ENCODE data around the gene MTERF1.

Gene MTERF1

DNA sequence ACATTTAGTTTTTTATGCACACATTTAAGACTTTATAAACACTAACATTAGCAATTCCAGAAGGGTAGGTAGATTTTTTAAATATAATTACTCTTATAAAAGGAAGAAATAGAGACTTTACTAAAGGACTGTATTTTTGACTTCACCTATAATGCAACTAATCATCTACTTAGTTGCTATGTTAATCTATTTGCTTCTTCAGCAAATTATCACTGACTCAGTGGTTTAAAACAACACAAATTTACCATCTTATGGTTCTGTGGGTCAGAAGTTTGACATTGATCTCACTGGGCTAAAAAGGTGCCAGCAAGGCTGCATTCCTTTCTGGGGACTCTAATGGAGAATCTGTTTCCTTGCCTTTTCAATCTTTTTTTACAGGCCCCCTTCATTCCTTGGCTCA lies 7.6 kb downstream of the MTERF1 start:
- Histone ChIP-seq H4K91ac (ENCODE audit: low read length) (no peak overlapping the region), H3K36me3 (ENCODE audit: control insufficient read depth in 1 of 2, insufficient read depth in 2 of 2, low read depth in 1 of 2, low read length in 2 of 2) (peaks cover 4 to 53% of the 10 kb centered on the region in 2 experiments), H3K79me1 (replicated peaks; ENCODE audit: low read length, poor library complexity, severe bottlenecking) (peaks cover 22% of the 10 kb centered on the region), H3K4me2 (ENCODE audit: low read length, poor library complexity, severe bottlenecking) (no peak overlapping the region), H3K9ac (ENCODE audit: low read length) (no peak overlapping the region), H4K8ac (ENCODE audit: low read length) (no peak overlapping the region), H2BK12ac (ENCODE audit: low read length in 2 of 2) (no peak overlapping the region), H3K23ac (ENCODE audit: low read length in 2 of 2) (no peak overlapping the region), H2AFZ (ENCODE audit: low read depth, low read length) (no peak overlapping the region), H2BK5ac (ENCODE audit: low read depth, low read length, poor library complexity, severe bottlenecking) (no peak overlapping the region), H3K4me3 (ENCODE audit: insufficient read depth in 1 of 2, low read depth in 1 of 2, low read length in 2 of 2) (no peak overlapping the region), H2AK5ac (ENCODE audit: low read length, severe bottlenecking) (no peak overlapping the region), H3K27me3 (ENCODE audit: control insufficient read depth in 1 of 2, insufficient read depth in 1 of 2, low read length in 2 of 2) (no peaks in the 10 kb centered on the region), H3K9me3 (ENCODE audit: control insufficient read depth, low read length) (no peaks in the 10 kb centered on the region), H2BK120ac (ENCODE audit: low read depth, low read length) (no peak overlapping the region), H3K18ac (ENCODE audit: low read depth in 1 of 2, low read length in 2 of 2) (no peak overlapping the region), H3K4me1 (ENCODE audit: control insufficient read depth, insufficient read depth, low read depth, low read length) (no peaks in the 10 kb centered on the region), H3K27ac (ENCODE audit: low read length, poor library complexity, severe bottlenecking) (no peak overlapping the region), H2BK15ac (ENCODE audit: low read depth, poor library complexity, severe bottlenecking) (no peak overlapping the region), H3K14ac (ENCODE audit: low read length in 2 of 2) (no peak overlapping the region), H3K4ac (ENCODE audit: low read depth in 1 of 2, low read length in 2 of 2) (no peak overlapping the region)
- DNase-seq = no peak

- Histone ChIP-seq H4K8ac (ENCODE audit: low read length) (no peak overlapping the region), H3K79me1 (replicated peaks; ENCODE audit: low read length, poor library complexity, severe bottlenecking) (peaks cover 24% of the 10 kb centered on the region), H4K91ac (ENCODE audit: low read length) (no peak overlapping the region), H3K4me3 (ENCODE audit: insufficient read depth in 1 of 2, low read depth in 1 of 2, low read length in 2 of 2) (no peak overlapping the region), H2AFZ (ENCODE audit: low read depth, low read length) (no peak overlapping the region), H3K27me3 (ENCODE audit: control insufficient read depth in 1 of 2, insufficient read depth in 1 of 2, low read length in 2 of 2) (no peaks in the 10 kb centered on the region), H3K36me3 (ENCODE audit: control insufficient read depth in 1 of 2, insufficient read depth in 2 of 2, low read depth in 1 of 2, low read length in 2 of 2) (peaks cover 4 to 56% of the 10 kb centered on the region in 2 experiments), H3K14ac (ENCODE audit: low read length in 2 of 2) (no peak overlapping the region), H2AK5ac (ENCODE audit: low read length, severe bottlenecking) (no peak overlapping the region), H2BK5ac (ENCODE audit: low read depth, low read length, poor library complexity, severe bottlenecking) (no peak overlapping the region), H3K4ac (ENCODE audit: low read depth in 1 of 2, low read length in 2 of 2) (no peak overlapping the region), H2BK12ac (ENCODE audit: low read length in 2 of 2) (no peak overlapping the region), H3K18ac (ENCODE audit: low read depth in 1 of 2, low read length in 2 of 2) (no peak overlapping the region), H3K23ac (ENCODE audit: low read length in 2 of 2) (no peak overlapping the region), H3K27ac (ENCODE audit: low read length, poor library complexity, severe bottlenecking) (no peak overlapping the region), H3K4me2 (ENCODE audit: low read length, poor library complexity, severe bottlenecking) (no peak overlapping the region), H3K4me1 (ENCODE audit: control insufficient read depth, insufficient read depth, low read depth, low read length) (no peaks in the 10 kb centered on the region), H2BK120ac (ENCODE audit: low read depth, low read length) (no peak overlapping the region), H3K9ac (ENCODE audit: low read length) (no peak overlapping the region), H3K9me3 (ENCODE audit: control insufficient read depth, low read length) (no peaks in the 10 kb centered on the region), H2BK15ac (ENCODE audit: low read depth, poor library complexity, severe bottlenecking) (no peak overlapping the region)
- no peak for DNase-seq
Measured at GRCh38 chr7:91872069-91872468, 8.4 kb downstream of the MTERF1 start.

DNA sequence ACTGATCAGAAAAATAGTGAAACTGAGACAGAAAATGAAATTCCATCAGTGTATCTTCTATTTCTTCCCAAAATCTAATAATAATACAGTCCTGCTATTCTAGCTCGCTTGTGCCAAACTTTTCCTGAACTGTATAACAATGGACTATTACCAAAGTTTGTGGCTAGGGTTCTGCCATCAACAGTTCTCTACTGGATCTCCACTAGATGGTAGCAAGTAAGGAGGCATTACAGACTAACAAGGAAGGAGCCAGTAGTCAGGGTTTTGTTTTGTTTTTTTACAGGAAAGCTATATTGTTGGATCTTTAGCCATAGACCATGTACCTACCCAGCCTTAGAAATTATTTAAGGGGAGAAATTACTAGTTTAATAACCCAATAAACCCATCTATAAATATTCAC lies 10.8 kb downstream of the MTERF1 start:
- no peaks in the 10 kb centered on the region for H3K9me3 ChIP-seq (ENCODE audit: control insufficient read depth, low read length)
- H2BK120ac ChIP-seq (ENCODE audit: low read depth, low read length) = no peak overlapping the region
- WGBS = 100% methylated on average over 1 of the region's 1 CpG
- no peak overlapping the region for H4K8ac ChIP-seq (ENCODE audit: low read length)
- H3K4ac ChIP-seq (ENCODE audit: low read depth in 1 of 2, low read length in 2 of 2) = no peak overlapping the region
- H3K23ac ChIP-seq (ENCODE audit: low read length in 2 of 2) = no peak overlapping the region
- no peak for DNase-seq
- no peak overlapping the region for H3K4me2 ChIP-seq (ENCODE audit: low read length, poor library complexity, severe bottlenecking)
- no peak overlapping the region for H2AK5ac ChIP-seq (ENCODE audit: low read length, severe bottlenecking)
- peaks cover 0 to 53% of the 10 kb centered on the region in 2 experiments for H3K36me3 ChIP-seq (ENCODE audit: control insufficient read depth in 1 of 2, insufficient read depth in 2 of 2, low read depth in 1 of 2, low read length in 2 of 2)
- H3K18ac ChIP-seq (ENCODE audit: low read depth in 1 of 2, low read length in 2 of 2) = no peak overlapping the region
- H2BK12ac ChIP-seq (ENCODE audit: low read length in 2 of 2) = no peak overlapping the region
- H3K4me3 ChIP-seq (ENCODE audit: insufficient read depth in 1 of 2, low read depth in 1 of 2, low read length in 2 of 2) = no peak overlapping the region
- H2BK15ac ChIP-seq (ENCODE audit: low read depth, poor library complexity, severe bottlenecking) = no peak overlapping the region
- H3K4me1 ChIP-seq (ENCODE audit: control insufficient read depth, insufficient read depth, low read depth, low read length) = no peaks in the 10 kb centered on the region
- H3K9ac ChIP-seq (ENCODE audit: low read length) = no peak overlapping the region
- no peak overlapping the region for H3K14ac ChIP-seq (ENCODE audit: low read length in 2 of 2)
- no peak overlapping the region for H2AFZ ChIP-seq (ENCODE audit: low read depth, low read length)
- H3K27me3 ChIP-seq (ENCODE audit: control insufficient read depth in 1 of 2, insufficient read depth in 1 of 2, low read length in 2 of 2) = no peaks in the 10 kb centered on the region
- H2BK5ac ChIP-seq (ENCODE audit: low read depth, low read length, poor library complexity, severe bottlenecking) = no peak overlapping the region
- peaks cover 17% of the 10 kb centered on the region for H3K79me1 ChIP-seq (replicated peaks; ENCODE audit: low read length, poor library complexity, severe bottlenecking)
- no peak overlapping the region for H3K27ac ChIP-seq (ENCODE audit: low read length, poor library complexity, severe bottlenecking)
- no peak overlapping the region for H4K91ac ChIP-seq (ENCODE audit: low read length)

DNA sequence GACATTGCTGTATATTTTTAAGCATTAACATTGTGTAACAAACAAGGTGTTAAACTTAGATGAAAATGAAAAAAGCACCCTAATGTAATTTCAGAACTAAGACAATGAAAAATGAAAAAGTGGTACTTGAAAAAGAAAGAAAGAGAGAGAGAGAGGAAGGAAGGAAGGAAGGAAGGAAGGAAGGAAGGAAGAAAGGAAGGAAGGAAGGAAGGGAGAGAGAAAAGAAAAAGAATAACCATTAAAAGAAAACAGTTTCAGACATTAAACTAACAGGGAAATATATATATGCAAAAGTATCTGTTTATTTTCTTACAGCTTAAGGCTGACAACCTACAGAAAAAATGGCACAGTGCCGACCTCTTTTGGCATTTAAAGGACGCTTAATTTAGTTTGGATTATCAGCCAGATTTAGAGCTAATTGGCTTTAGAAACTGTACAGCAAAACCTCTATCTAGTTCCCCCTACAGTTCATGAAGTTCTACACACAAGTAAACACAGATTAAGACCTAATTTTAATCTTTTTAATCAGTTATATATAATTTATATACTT lies 13.8 kb downstream of the MTERF1 start:
- no peak overlapping the region for H3K4me2 ChIP-seq (ENCODE audit: low read length, poor library complexity, severe bottlenecking)
- no peaks in the 10 kb centered on the region for H3K27me3 ChIP-seq (ENCODE audit: control insufficient read depth in 1 of 2, insufficient read depth in 1 of 2, low read length in 2 of 2)
- no peak overlapping the region for H2BK15ac ChIP-seq (ENCODE audit: low read depth, poor library complexity, severe bottlenecking)
- H4K91ac ChIP-seq (ENCODE audit: low read length) = no peak overlapping the region
- H2BK12ac ChIP-seq (ENCODE audit: low read length in 2 of 2) = no peak overlapping the region
- H3K36me3 ChIP-seq (ENCODE audit: control insufficient read depth in 1 of 2, insufficient read depth in 2 of 2, low read depth in 1 of 2, low read length in 2 of 2) = peaks cover 0 to 38% of the 10 kb centered on the region in 2 experiments
- no peak overlapping the region for H3K9ac ChIP-seq (ENCODE audit: low read length)
- H2AFZ ChIP-seq (ENCODE audit: low read depth, low read length) = no peak overlapping the region
- no peaks in the 10 kb centered on the region for H3K9me3 ChIP-seq (ENCODE audit: control insufficient read depth, low read length)
- no peak overlapping the region for H3K14ac ChIP-seq (ENCODE audit: low read length in 2 of 2)
- H2BK120ac ChIP-seq (ENCODE audit: low read depth, low read length) = no peak overlapping the region
- no peak overlapping the region for H3K18ac ChIP-seq (ENCODE audit: low read depth in 1 of 2, low read length in 2 of 2)
- no peak overlapping the region for H3K27ac ChIP-seq (ENCODE audit: low read length, poor library complexity, severe bottlenecking)
- no peak overlapping the region for H2AK5ac ChIP-seq (ENCODE audit: low read length, severe bottlenecking)
- H4K8ac ChIP-seq (ENCODE audit: low read length) = no peak overlapping the region
- H3K79me1 ChIP-seq (replicated peaks; ENCODE audit: low read length, poor library complexity, severe bottlenecking) = peaks cover 6% of the 10 kb centered on the region
- H3K23ac ChIP-seq (ENCODE audit: low read length in 2 of 2) = no peak overlapping the region
- H3K4me3 ChIP-seq (ENCODE audit: insufficient read depth in 1 of 2, low read depth in 1 of 2, low read length in 2 of 2) = no peak overlapping the region
- 86% methylated on average over 2 of the region's 2 CpGs for WGBS
- no peak overlapping the region for H2BK5ac ChIP-seq (ENCODE audit: low read depth, low read length, poor library complexity, severe bottlenecking)
- H3K4me1 ChIP-seq (ENCODE audit: control insufficient read depth, insufficient read depth, low read depth, low read length) = no peaks in the 10 kb centered on the region
- no peak overlapping the region for H3K4ac ChIP-seq (ENCODE audit: low read depth in 1 of 2, low read length in 2 of 2)
- no peak for DNase-seq
